CD4-positive, alpha-beta memory T cell (primary cell): ENCODE data around the gene ZNF366. TPM values are rescaled to one million over a fixed set of nuclear protein-coding genes. Genes with fewer than 3 reads are reported as not detected.

Experiments
- CTCF ChIA-PET: fragments of 350-600 bp; sonication (Branson Sonifier 250); formaldehyde crosslinking; loops from one replicate; lab custom pipeline; 2021; ENCODE audit warnings: inconsistent platforms; ENCODE audit not compliant: partially characterized antibody; lab: Charles Lee
- POLR2A ChIA-PET: fragments of 350-600 bp; sonication (Branson Sonifier 250); formaldehyde crosslinking; loops from one replicate; lab custom pipeline; 2021; ENCODE audit not compliant: partially characterized antibody; lab: Charles Lee
- DNase-seq, 5 donors: peaks; one replicate each; pipeline versions ENCODE4 v3.0.0 to v3.0.0-alpha.2; 2020 to 2022; ENCODE audit warnings: mixed read lengths in 1 of 5
- H3K27ac ChIP-seq: one replicate; pipeline ENCODE4 v1.7.0; 2013; ENCODE audit warnings: low read depth, low read length
- H3K27me3 ChIP-seq: 2 replicates; pipeline ENCODE4 v1.7.0; 2013; ENCODE audit warnings: mild to moderate bottlenecking, low read length, moderate library complexity; ENCODE audit not compliant: insufficient read depth
- H3K36me3 ChIP-seq: 2 replicates; pipeline ENCODE4 v1.7.0; 2013; ENCODE audit warnings: mild to moderate bottlenecking, low read length, moderate library complexity; ENCODE audit not compliant: insufficient read depth
- H3K4me1 ChIP-seq: 2 replicates; pipeline ENCODE4 v1.7.0; 2013; ENCODE audit warnings: mild to moderate bottlenecking, low read length, moderate library complexity; ENCODE audit not compliant: insufficient read depth
- H3K4me3 ChIP-seq, 2 donors: one replicate each; pipeline ENCODE4 v1.7.0; 2013; ENCODE audit warnings: low read length in 2 of 2, mild to moderate bottlenecking in 1 of 2
- H3K9me3 ChIP-seq, 2 donors: one replicate each; pipeline ENCODE4 v1.7.0; 2013; ENCODE audit warnings: low read length in 2 of 2, control low read depth in 1 of 2; ENCODE audit not compliant: control insufficient read depth in 1 of 2
- H3K27ac Mint-ChIP-seq, 7 donors: one replicate each; pipeline ENCODE4 v1.8.0; 2020 to 2021; ENCODE audit warnings: mixed read lengths in 7 of 7, mild to moderate bottlenecking in 6 of 7, inconsistent platforms in 3 of 7, moderate library complexity in 3 of 7
- H3K27me3 Mint-ChIP-seq, 2 donors: one replicate each; pipeline ENCODE4 v1.8.0; 2020 to 2021; ENCODE audit warnings: mixed read lengths in 2 of 2
- H3K36me3 Mint-ChIP-seq, 2 donors: one replicate each; pipeline ENCODE4 v1.8.0; 2020 to 2021; ENCODE audit warnings: mixed read lengths in 2 of 2, inconsistent platforms in 1 of 2, mild to moderate bottlenecking in 1 of 2
- H3K4me1 Mint-ChIP-seq, 4 donors: one replicate each; pipeline ENCODE4 v1.8.0; 2020 to 2021; ENCODE audit warnings: mixed read lengths in 4 of 4, mild to moderate bottlenecking in 1 of 4
- H3K4me3 Mint-ChIP-seq, 8 donors: one replicate each; pipeline ENCODE4 v1.8.0; 2020 to 2021; ENCODE audit warnings: mixed read lengths in 8 of 8, mild to moderate bottlenecking in 7 of 8, moderate library complexity in 6 of 8, inconsistent platforms in 3 of 8
- H3K9me3 Mint-ChIP-seq, 8 donors: one replicate each; pipeline ENCODE4 v1.8.0; 2020 to 2021; ENCODE audit warnings: mixed read lengths in 8 of 8, mild to moderate bottlenecking in 5 of 8, inconsistent platforms in 3 of 8, moderate library complexity in 1 of 8
- intact Hi-C: fragments of 100-400 bp; cut with micrococcal nuclease; formaldehyde crosslinking; loops from one replicate; pipeline ENCODE4 v1.15.1; 2023
- polyA plus RNA-seq, 2 donors: library from polyadenylated mRNA; unstranded; fragments of 300-500 nt; fragmentation: Illumina TruSeq; gene quantifications; one replicate each; pipeline ENCODE4 v1.2.3, GENCODE V29; 2021
- total RNA-seq, 2 experiments: library from RNA; stranded (reverse); gene quantifications; one replicate each; pipeline ENCODE4 v1.2.3, GENCODE V29; 2021

The ZNF366 gene
- total and polyA plus RNA-seq, 4 experiments from 2014 or later = 0.29 to 0.58 TPM; not detected in 2

GRCh38 chr5:72402959-72403628 is 104.1 kb downstream of the ZNF366 start:
- ChIA-PET CTCF (no interaction called here), POLR2A (no interaction called here)
- Mint-ChIP-seq H3K27ac (no peak overlapping the region), H3K9me3 (peaks cover 8 to 41% (median 29%) of the 10 kb centered on the region in 8 donors), H3K27me3 (peaks cover 3 to 6% of the 10 kb centered on the region in 2 donors), H3K4me3 (no peak overlapping the region), H3K36me3 (peaks cover 2 to 4% of the 10 kb centered on the region in 2 donors), H3K4me1 (no peaks in the 10 kb centered on the region)
- Histone ChIP-seq H3K27ac (no peak overlapping the region), H3K36me3 (no peaks in the 10 kb centered on the region), H3K9me3 (no peaks in the 10 kb centered on the region), H3K27me3 (no peaks in the 10 kb centered on the region), H3K4me1 (no peaks in the 10 kb centered on the region), H3K4me3 (no peak overlapping the region)
- intact Hi-C loops = no loop called here
- no peak for DNase-seq

GRCh38 chr5:72402381-72402890 is 104.8 kb downstream of the ZNF366 start:
- Histone ChIP-seq H3K36me3 (no peaks in the 10 kb centered on the region), H3K27me3 (no peaks in the 10 kb centered on the region), H3K27ac (no peak overlapping the region), H3K4me3 (no peak overlapping the region), H3K9me3 (no peaks in the 10 kb centered on the region), H3K4me1 (no peaks in the 10 kb centered on the region)
- peaks cover 8 to 41% (median 29%) of the 10 kb centered on the region in 8 donors for H3K9me3 Mint-ChIP-seq
- CTCF ChIA-PET = no interaction called here
- H3K4me3 Mint-ChIP-seq = no peak overlapping the region
- POLR2A ChIA-PET = no interaction called here
- no peaks in the 10 kb centered on the region for H3K4me1 Mint-ChIP-seq
- H3K27me3 Mint-ChIP-seq = peaks cover 3 to 4% of the 10 kb centered on the region in 2 donors
- H3K27ac Mint-ChIP-seq = no peak overlapping the region
- peaks cover 2 to 4% of the 10 kb centered on the region in 2 donors for H3K36me3 Mint-ChIP-seq
- intact Hi-C loops = no loop called here
- no peak for DNase-seq

GRCh38 chr5:72400950-72401349 is 106.3 kb downstream of the ZNF366 start:
- Mint-ChIP-seq H3K36me3 (peaks cover 2 to 4% of the 10 kb centered on the region in 2 donors), H3K4me3 (no peak overlapping the region), H3K9me3 (peaks cover 8 to 41% (median 29%) of the 10 kb centered on the region in 8 donors), H3K4me1 (no peaks in the 10 kb centered on the region), H3K27me3 (peaks cover 3 to 7% of the 10 kb centered on the region in 2 donors), H3K27ac (no peak overlapping the region)
- Histone ChIP-seq H3K36me3 (no peaks in the 10 kb centered on the region), H3K27me3 (no peaks in the 10 kb centered on the region), H3K4me3 (no peak overlapping the region), H3K4me1 (no peaks in the 10 kb centered on the region), H3K27ac (no peak overlapping the region), H3K9me3 (no peaks in the 10 kb centered on the region)
- ChIA-PET POLR2A (no interaction called here), CTCF (no interaction called here)
- no peak for DNase-seq
- intact Hi-C loops = no loop called here

- Mint-ChIP-seq H3K4me1 (no peaks in the 10 kb centered on the region), H3K27me3 (peaks cover 7% of the 10 kb centered on the region in 2 donors), H3K36me3 (peaks cover 2 to 4% of the 10 kb centered on the region in 2 donors), H3K9me3 (peaks cover 8 to 37% (median 24%) of the 10 kb centered on the region in 8 donors), H3K27ac (no peak overlapping the region), H3K4me3 (no peak overlapping the region)
- no peaks in the 10 kb centered on the region for H3K27me3 ChIP-seq
- ChIA-PET POLR2A (interaction anchor here (0.7 kb wide), 1 partner anchor 471 kb away, joined by 5 read pairs; no protein-coding TSS in a partner anchor), CTCF (no interaction called here)
- DNase-seq = no peak
- H3K36me3 ChIP-seq = no peaks in the 10 kb centered on the region
- H3K4me1 ChIP-seq = no peaks in the 10 kb centered on the region
- H3K4me3 ChIP-seq = no peak overlapping the region
- H3K27ac ChIP-seq = no peak overlapping the region
- H3K9me3 ChIP-seq = no peaks in the 10 kb centered on the region
- intact Hi-C loops = no loop called here
Observed at GRCh38 chr5:72397836-72398235, 109.4 kb downstream of the ZNF366 start.

- Mint-ChIP-seq H3K36me3 (no peaks in the 10 kb centered on the region), H3K27ac (no peak overlapping the region), H3K4me1 (no peaks in the 10 kb centered on the region), H3K27me3 (peaks cover 10 to 14% of the 10 kb centered on the region in 2 donors), H3K9me3 (peaks cover 0 to 13% (median 3%) of the 10 kb centered on the region in 8 donors), H3K4me3 (no peak overlapping the region)
- Histone ChIP-seq H3K27ac (no peak overlapping the region), H3K4me3 (no peak overlapping the region), H3K9me3 (no peaks in the 10 kb centered on the region), H3K4me1 (no peaks in the 10 kb centered on the region), H3K36me3 (no peaks in the 10 kb centered on the region), H3K27me3 (no peaks in the 10 kb centered on the region)
- ChIA-PET CTCF (no interaction called here), POLR2A (no interaction called here)
- intact Hi-C loops = no loop called here
- no peak for DNase-seq
Observed at GRCh38 chr5:72394688-72395087, 112.5 kb downstream of the ZNF366 start.

- Mint-ChIP-seq H3K27me3 (peaks cover 11 to 17% of the 10 kb centered on the region in 2 donors), H3K36me3 (no peaks in the 10 kb centered on the region), H3K4me3 (no peak overlapping the region), H3K9me3 (peaks cover 0 to 2% (median 0%) of the 10 kb centered on the region in 8 donors), H3K4me1 (no peaks in the 10 kb centered on the region), H3K27ac (no peak overlapping the region)
- ChIA-PET CTCF (no interaction called here), POLR2A (no interaction called here)
- intact Hi-C loops = no loop called here
- H3K27ac ChIP-seq = no peak overlapping the region
- no peak for DNase-seq
- H3K4me3 ChIP-seq = no peak overlapping the region
- no peaks in the 10 kb centered on the region for H3K27me3 ChIP-seq
- H3K9me3 ChIP-seq = no peaks in the 10 kb centered on the region
- no peaks in the 10 kb centered on the region for H3K4me1 ChIP-seq
- H3K36me3 ChIP-seq = no peaks in the 10 kb centered on the region
Observed at GRCh38 chr5:72393052-72393451, 114.2 kb downstream of the ZNF366 start.
